ENCODE measurements around the gene INTS15.
A peak's percentile ranks its signal among the peaks of the same experiment; 100 is the strongest.
"Not testable (repeated sequence)": the region's sequence is repeated elsewhere in the genome, so short reads cannot be mapped to it uniquely, and the experiment has no call there.

Gene INTS15

GRCh38 chr7:6589829-6590644 lies at the start of gene INTS15:
Gene INTS15, plus strand, starts transcription at chr7:6590021. Its CDS starts 263 bp downstream, at chr7:6590284.
- peak; percentile 55 for DNase-seq (ENCODE audit: low read depth)

DNA sequence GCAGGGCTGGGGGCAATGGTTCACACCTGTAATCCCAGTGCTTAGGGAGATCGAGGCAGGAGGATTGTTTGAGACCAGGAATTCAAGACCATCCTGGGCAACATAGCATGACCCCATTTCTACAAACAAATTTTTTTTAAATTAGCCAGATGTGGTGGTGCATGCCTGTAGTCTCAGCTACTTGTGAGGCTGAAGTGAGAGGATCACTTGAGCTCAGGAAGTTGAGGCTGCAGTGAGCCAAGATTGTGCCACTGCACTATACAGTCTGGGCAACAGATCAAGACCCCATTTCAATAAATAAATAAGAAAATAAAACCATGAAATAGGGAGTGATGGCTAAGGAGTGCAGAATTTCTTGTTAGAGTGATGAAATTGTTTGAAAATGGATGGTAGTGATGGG lies 47.5 kb upstream of the INTS15 start:
- no peak for DNase-seq (ENCODE audit: low read depth)

- no peak for DNase-seq (ENCODE audit: low read depth)
These were observed 44.3 kb upstream of the INTS15 start for GRCh38 chr7:6545398-6546126.

GRCh38 chr7:6546498-6547251 lies 43.1 kb upstream of the INTS15 start:
- DNase-seq (ENCODE audit: low read depth), result no peak

DNA sequence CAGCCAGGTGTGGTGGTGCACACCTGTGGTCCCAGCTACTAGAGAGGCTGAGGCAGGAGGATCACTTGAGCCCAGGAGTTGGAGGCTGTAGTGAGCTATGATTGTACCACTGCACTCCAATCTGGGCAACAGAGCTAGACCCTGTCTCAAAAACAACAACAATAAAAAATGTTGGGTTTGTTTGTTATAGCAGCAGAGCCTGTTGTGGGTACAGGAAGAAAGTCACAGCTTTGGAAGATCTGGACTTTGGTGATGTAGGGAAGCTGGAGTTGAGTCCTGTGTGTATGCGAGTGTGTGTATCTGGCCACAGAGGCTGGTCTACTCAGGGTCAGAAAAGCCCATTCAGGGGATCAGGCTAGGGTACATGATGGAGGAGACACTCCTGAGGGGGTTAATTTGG lies 42.4 kb upstream of the INTS15 start:
- no peak for DNase-seq (ENCODE audit: low read depth)

GRCh38 chr7:6551016-6551511 lies 38.8 kb upstream of the INTS15 start, which contains the start of gene GRID2IP:
Gene GRID2IP, minus strand, starts transcription at chr7:6551461. Its CDS starts 25 bp downstream, at chr7:6551436.
- no peak for DNase-seq (ENCODE audit: low read depth)

DNA sequence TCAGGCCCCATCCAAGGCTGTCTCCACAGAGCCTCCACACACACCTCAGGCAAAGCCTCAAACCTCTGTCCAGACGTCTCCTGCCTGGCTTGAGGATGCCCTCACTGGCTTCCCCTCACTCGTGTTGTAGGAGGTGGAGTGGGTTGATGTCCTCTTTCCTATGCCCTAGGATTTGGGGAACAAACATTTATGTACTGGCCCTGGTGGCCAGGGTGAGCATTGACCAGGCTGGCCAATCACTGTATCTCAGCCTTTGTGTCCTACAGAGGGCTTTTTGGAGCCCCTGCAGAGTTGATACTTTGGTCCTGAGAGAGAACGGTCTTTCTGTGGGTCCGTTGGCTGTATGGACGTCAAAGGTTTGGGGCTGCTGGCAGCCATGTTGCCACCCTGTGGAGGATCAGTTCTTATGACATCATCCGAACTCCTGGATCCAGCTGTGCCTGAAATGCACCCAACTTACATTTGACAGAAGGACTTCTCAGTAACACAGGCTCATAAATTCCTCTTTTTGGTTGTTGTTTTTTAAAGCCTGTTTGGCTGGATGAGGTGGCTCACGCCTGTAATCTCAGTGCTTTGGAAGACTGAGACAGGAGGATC lies 36.3 kb upstream of the INTS15 start:
- no peak for DNase-seq (ENCODE audit: low read depth)

GRCh38 chr7:6554848-6555247 lies 35.0 kb upstream of the INTS15 start:
- DNase-seq (ENCODE audit: low read depth), result no peak

- no peak for DNase-seq (ENCODE audit: low read depth)
These were observed 33.6 kb upstream of the INTS15 start for GRCh38 chr7:6556196-6556595.

DNA sequence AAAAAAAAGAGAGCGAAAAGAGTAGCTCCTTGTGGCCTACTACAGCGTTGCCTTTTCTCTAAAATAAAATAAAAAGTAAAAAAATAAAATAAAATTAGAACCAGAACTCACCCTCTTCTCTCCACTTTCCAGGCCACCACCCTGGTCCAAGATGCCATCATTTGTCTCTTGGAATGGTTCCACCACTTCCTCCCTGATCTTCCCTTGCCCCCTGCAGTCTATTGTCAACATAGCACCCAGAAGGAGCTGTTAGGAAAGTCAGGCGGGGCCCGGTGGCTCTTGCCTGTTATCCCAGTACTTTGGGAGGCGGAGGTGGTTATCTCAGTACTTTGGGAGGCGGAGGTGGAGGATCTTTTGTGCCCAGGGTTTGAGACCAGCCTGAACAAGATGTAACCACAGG lies 31.0 kb upstream of the INTS15 start:
- no peak for DNase-seq (ENCODE audit: low read depth)

DNA sequence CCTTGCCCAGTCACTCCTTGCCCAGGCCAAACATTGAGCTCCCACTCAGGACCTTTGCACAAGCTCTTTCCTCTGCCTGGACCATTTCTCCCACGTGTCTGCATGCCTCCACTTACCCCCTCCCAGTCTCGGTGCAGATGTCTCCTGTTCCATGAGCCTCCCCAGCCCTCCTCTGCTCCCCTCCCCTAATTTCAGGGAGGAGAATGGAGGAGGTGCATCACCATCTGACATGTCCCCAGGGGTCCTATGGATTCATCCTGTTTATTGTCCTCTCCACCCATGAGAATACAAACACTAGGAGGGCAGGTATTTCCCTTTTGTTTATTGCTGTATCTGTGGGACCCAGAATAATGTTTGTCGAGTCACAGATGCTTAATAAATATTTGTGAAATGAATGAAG lies 29.9 kb upstream of the INTS15 start:
- no peak for DNase-seq (ENCODE audit: low read depth)

DNA sequence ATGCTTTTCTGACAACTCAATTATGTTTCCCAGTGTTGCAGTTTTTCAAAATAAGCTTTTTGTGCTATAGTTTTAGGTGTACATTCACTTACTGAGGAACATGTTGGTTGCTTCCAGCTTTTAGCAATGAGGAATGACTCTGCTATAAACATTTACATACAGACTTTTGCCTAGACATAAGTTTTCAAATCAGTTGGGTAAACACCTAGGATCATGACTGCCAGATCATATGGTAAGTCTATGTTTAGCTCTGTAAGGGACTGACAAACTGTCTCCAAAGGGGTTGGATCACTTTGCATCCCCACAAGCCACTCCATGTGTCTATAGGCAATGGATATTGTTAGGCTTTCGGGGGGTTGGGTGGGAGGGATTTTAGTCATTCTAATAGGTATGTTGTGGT lies 27.7 kb upstream of the INTS15 start:
- DNase-seq (ENCODE audit: low read depth), result no peak

GRCh38 chr7:6563936-6564770 lies 25.7 kb upstream of the INTS15 start:
- no peak for DNase-seq (ENCODE audit: low read depth)

DNA sequence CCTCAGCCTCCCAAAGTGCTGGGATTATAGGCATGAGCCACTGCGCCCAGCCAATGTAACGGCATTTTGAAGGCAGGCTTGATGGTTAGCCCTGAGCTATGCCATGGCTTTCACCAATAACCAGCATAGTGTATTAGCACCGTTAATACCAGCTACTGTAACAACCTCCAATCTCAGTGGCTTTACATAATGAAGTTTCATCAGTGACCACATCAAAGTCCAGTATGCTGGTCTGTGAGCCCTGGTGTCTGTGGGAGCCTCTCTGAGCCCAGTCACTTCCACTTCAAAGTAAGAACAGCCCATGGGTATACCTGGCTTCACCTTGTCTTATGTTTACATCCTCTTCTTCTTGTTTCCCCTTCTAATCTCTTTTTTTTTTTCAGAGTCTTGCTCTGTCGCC lies 24.2 kb upstream of the INTS15 start:
- DNase-seq (ENCODE audit: low read depth), result no peak

GRCh38 chr7:6567886-6568285 lies 21.9 kb upstream of the INTS15 start:
- no peak for DNase-seq (ENCODE audit: low read depth)

GRCh38 chr7:6571160-6571779 lies 18.6 kb upstream of the INTS15 start:
- no peak for DNase-seq (ENCODE audit: low read depth)

GRCh38 chr7:6575281-6576023 lies 14.4 kb upstream of the INTS15 start:
- no peak for DNase-seq (ENCODE audit: low read depth)

- DNase-seq (ENCODE audit: low read depth), result no peak
These were observed 13.6 kb upstream of the INTS15 start for GRCh38 chr7:6576024-6576866.

- DNase-seq (ENCODE audit: low read depth), result not testable (repeated sequence)
These were observed 12.9 kb upstream of the INTS15 start for GRCh38 chr7:6576867-6577368.
